Measurements from ENCODE around the gene C3orf20.

Gene C3orf20

GRCh38 chr3:14820156-14820555 lies 145.2 kb downstream of the C3orf20 start:
- DNase-seq = no peak

GRCh38 chr3:14821151-14821550 lies 146.2 kb downstream of the C3orf20 start:
- DNase-seq = no peak

- DNase-seq = no peak
These were observed 147.2 kb downstream of the C3orf20 start for GRCh38 chr3:14822134-14822533.

Measured in OCI-M1 (cell line).